GM13976 (cell line): ENCODE measurements around the gene UNC119.
A peak's percentile ranks its signal among the peaks of the same experiment; 100 is the strongest.
"Not testable (repeated sequence)": the region's sequence is repeated elsewhere in the genome, so short reads cannot be mapped to it uniquely, and the experiment has no call there.

Source experiments
- DNase-seq: peaks from one replicate; pipeline ENCODE4 v3.0.0; 2012; ENCODE audit warnings: low spot score
- CTCF ChIP-seq: IDR thresholded peaks from 2 replicates; pipeline ENCODE4 v1.5.1; 2012; ENCODE audit warnings: borderline replicate concordance, mild to moderate bottlenecking; ENCODE audit not compliant: insufficient read depth; ENCODE audit errors: extremely low read depth, missing control alignments, control extremely low read depth
- in situ Hi-C: fragments of 300-500 bp; cut with MboI; formaldehyde crosslinking; loops from one replicate; pipeline ENCODE4 v1.12.0; 2022; ENCODE audit warnings: low sequenced_read_pairs, mixed read lengths, inconsistent platforms; ENCODE audit not compliant: unreplicated experiment

The UNC119 gene

GRCh38 chr17:28577466-28577824 is 25.0 kb upstream of the UNC119 start:
- no peak for DNase-seq
- in situ Hi-C loops = no loop called here
- no peak for TF ChIP-seq CTCF

- in situ Hi-C loops = no loop called here
- no peak for TF ChIP-seq CTCF
- peak; percentile 99 for DNase-seq
Measured at GRCh38 chr17:28576758-28577465, 24.5 kb upstream of the UNC119 start, which contains the start of gene ALDOC. TSS of gene ALDOC (minus strand) at chr17:28576895. CDS start at chr17:28575532, 1,363 bp downstream.

GRCh38 chr17:28576016-28576415 is 23.6 kb upstream of the UNC119 start:
- in situ Hi-C loops, DNase-seq: not testable (repeated sequence)

- no peak for DNase-seq
- in situ Hi-C loops = no loop called here
- peak; percentile 7 for TF ChIP-seq CTCF
Measured at GRCh38 chr17:28575126-28575795, 22.8 kb upstream of the UNC119 start.

GRCh38 chr17:28574526-28574925 is 22.1 kb upstream of the UNC119 start:
- DNase-seq = no peak
- no peak for TF ChIP-seq CTCF
- in situ Hi-C loops = no loop called here

- in situ Hi-C loops = no loop called here
- DNase-seq = no peak
Measured at GRCh38 chr17:28573966-28574480, 21.6 kb upstream of the UNC119 start.

More at GRCh38 chr17:28573966-28574480, 21.6 kb upstream of the UNC119 start:
- TF ChIP-seq CTCF = no peak
